Umbilical cord (tissue), 2 donors: ENCODE results near the gene CRELD2. TPM values are rescaled to one million over a fixed set of nuclear protein-coding genes. Genes with fewer than 3 reads are reported as not detected.
"Not testable (repeated sequence)": the region's sequence is repeated elsewhere in the genome, so short reads cannot be mapped to it uniquely, and the experiment has no call there.

ENCODE experiments used
- DNase-seq: peaks from one replicate; pipeline ENCODE4 v3.0.0-alpha.2; 2015; ENCODE audit warnings: low spot score
- total RNA-seq: library from RNA; depleted of rRNA; stranded (reverse); fragments of >200 nt; gene quantifications from one replicate; pipeline ENCODE4 v1.2.3, GENCODE V29; 2014; ENCODE audit warnings: low replicate concordance; ENCODE audit not compliant: insufficient read depth

The CRELD2 gene
- total RNA-seq, 1 donor from 2014 or later = 23.8 TPM

DNA sequence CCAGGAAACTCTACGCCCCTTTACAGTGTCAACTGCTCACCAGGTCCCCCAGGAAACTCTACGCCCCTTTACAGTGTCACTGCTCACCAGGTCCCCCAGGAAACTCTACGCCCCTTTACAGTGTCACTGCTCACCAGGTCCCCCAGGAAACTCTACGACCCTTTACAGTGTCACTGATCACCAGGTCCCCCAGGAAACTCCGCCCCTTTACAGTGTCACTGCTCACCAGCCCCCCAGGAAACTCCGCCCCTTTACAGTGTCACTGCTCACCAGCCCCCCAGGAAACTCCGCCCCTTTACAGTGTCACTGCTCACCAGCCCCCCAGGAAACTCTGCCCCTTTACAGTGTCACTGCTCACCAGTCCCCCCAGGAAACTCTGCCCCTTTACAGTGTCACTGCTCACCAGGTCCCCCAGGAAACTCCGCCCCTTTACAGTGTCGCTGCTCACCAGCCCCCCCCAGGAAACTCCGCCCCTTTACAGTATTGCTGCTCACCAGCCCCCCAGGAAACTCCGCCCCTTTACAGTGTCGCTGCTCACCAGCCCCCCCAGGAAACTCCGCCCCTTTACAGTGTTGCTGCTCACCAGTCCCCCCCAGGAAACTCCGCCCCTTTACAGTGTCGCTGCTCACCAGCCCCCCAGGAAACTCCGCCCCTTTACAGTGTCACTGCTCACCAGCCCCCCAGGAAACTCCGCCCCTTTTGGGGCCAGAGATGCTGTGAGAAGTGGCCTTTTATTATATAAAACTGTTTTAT lies 26.8 kb downstream of the CRELD2 start:
- DNase-seq = not testable (repeated sequence)

DNA sequence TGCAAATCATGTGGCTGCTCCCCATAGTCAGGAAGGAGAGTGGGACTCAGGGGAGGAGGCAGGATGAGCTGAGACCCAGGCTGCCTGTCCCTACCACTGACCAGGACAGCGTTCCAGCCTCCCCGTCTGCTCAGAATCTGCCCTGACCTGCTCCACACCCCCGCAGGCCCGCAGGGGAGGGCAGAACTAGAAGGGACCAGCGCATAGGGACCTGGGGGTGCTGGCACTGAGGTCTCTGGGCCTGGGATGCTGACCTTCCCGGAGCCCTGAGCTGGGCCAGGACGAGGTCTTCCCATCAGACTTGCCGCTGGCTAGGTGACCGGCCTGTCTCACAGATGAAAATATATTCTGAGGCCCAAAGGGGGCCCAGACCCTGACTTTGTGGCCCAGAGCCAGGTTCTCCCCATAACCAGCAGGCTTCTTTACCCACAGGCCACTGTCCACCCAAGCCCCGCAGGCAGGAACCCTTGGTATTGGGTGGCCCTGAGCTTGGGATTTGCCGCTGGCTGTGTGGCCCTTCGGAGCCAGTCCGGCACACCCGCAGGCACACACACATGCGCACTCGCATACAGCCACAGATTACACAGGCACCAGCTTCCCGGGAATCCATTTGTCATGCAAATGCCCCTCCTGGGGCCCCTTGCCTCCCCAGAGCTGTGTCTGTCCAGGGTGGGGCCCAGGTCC lies 28.3 kb downstream of the CRELD2 start:
- peak; percentile 52 for DNase-seq

DNA sequence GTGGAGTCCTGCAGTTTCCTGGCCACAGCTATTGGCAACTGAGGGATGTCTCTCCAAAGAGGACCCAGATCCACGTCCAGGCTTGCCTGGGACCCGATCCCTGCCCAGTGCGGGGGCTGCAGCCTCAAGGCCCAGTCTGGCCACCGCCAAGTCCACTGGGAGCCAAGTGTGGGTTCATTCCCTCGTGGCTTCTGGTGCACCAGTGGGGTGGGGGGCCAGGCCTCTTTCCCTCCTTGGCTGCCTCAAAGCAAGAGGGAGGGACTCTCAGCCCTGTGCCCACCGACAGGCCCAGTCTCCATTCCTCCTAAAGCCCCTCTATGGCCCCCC lies 28.8 kb downstream of the CRELD2 start:
- DNase-seq = no peak

DNA sequence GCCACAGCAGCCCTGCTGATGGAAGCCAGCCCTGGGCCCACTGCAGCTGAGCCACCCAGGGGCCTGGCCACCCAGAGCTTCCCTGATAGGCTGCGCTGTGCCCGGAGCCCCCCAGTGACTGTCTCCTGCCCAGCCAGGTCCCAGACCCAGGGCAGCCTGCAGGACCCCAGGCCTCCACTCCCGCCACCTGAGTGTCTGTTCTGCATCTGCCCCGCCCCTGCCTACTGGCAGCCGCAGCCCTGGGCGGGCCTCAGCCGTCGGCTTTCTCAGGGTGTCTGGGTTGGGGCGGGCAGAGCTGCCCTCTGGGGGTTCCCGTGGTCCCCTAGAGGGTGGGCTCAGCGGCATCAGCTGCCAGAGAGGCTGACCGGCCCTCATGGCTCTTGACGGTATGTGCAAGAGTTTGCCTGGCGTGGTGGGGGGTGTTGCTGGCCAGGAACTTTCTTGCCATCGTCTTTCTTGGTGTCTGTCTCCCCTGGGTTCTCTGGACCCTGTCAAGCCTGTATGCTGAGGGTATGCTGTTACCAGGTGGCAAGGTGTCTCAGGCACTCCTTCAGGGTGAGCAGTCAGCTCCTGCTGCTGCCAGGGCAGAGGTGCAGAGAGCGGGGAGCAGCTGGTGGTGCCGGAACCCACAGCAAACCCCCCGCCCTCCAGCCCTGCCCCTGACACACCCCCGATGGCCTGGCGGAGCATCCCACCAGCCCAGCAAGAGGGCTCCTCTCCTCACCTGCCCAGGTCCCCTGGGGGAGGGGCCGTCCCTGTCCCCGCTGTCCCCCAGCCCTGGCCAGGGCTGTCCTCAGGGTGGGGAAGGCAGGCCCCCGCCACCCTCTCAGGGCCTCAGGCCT lies 29.9 kb downstream of the CRELD2 start:
- peak; percentile 50 for DNase-seq

DNA sequence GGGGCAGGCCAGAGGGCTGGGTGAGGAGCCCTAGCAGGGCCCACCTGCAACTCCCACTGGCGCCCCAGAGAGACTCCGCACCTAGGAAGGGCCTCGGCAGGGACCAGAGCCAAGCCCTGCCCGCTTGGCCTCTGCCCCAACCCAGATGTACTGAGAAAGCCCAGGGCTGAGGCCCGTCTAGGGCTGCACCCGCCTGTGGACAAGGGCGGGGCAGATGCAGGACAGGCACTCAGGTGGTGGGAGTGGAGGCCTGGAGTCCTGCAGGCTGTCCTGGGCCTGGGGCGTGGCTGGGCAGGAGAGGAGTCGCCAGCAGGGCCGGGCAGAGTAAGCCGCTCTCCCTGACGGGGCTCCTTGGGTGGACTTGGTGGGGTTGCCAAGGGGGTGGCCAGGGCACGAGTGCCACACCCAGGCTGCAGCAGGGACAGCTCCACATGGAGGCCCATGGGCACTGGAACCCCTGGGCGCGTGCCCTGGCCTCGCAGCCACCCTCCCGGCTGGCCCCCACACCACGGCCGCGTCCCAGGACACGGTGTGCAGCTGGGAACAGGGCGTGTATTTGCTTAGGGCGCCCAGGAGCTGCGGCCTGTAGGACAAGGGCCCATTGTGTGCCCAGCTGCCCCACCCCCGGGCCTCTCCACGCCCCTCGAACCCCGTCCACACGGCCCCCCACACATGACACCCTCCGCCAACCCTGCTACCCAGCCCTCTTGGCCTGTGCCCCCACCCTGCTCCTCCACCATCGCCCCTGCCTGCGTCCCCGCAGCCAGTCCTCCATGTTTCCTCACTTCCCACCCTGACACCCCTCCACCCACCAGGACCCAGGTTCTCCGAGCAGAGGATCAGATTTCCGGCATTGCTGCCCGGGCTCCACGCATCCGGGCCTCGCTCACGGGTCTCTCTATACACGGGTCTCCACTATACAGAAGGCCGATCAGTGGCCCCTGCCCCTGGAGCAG lies 30.8 kb downstream of the CRELD2 start:
- peak; percentile 45 for DNase-seq

DNA sequence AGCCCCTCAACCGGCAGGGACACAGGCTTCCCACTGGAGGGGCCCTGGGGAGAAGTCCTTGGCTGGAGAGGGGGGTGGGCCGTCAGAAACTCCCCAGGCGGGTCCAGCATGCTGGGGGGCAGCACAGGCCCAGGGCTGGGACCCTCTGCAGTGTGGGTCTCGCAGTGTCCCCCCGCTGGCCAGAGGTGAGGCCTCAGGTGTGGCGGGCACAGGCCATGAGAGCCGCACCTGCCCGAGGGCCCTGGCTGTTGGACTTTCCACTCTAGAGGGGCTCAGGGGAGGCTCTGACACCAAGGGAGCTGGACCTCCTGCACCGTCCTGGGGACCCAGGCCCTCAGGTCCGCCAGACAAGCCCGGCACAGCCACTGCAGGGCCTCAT lies 31.5 kb downstream of the CRELD2 start:
- no peak for DNase-seq

DNA sequence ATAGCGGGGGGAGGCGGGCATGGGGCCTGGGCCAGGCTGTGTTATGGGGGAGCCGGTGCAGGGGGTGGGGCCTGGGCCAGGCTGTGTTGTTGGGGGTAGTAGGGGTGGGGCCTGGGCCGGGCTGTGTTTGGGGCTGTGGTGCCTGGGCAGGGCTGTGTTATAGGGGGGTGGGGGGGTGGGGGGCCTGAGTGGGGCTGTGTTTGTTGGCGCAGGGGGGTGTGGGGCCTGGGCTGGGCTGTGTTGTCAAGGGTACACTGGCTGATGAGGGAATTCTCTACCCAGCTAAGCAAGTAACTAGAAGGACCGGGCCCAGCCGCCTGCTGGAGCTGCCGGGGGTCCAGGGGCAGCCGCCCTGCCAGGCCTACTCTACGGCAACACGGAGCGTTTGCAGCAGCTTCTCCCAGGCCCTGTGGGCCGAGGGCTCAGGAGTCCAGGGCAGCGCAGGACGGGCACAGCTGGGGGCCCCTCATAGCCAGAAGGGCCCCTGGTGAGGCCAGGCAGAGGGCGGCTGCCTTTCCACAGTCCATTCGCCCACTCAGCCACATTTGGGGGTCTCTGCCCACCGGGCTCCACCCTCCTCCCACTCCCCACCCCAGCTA lies 32.1 kb downstream of the CRELD2 start:
- DNase-seq = no peak

DNA sequence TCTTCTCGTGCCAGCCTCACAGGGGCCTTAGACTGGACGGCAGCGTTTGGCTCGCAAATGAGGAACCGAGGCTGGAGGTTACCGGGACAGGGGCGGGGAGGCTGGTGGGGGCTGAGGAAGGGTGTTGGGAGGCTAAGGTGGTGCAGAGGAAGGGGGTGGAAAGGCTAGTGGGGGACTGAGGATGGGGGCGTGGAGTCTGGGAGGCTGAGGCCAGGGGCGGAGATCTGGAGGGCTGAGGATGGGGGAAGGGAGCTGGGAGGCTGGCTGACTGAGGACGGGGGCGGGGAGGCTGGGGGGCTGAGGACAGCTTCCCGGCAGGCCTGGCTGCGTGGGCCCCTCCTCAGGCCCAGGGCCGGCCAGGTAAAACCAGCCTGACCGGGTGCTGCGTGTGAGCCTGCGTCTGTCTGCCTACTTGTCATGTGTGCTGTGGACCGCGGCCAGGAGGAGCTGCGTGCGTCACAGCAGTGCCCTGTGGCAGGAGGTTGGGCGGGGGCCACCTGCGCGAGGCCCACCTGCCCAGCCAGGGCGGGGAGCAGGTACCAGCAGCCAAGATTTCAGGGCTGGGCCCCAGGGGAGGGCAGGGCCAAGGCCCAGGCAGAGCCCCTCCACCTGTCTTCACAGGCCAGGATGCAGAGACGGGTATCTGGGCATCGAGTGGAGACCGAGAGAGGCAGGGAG lies 32.7 kb downstream of the CRELD2 start:
- DNase-seq = peak; percentile 80

DNA sequence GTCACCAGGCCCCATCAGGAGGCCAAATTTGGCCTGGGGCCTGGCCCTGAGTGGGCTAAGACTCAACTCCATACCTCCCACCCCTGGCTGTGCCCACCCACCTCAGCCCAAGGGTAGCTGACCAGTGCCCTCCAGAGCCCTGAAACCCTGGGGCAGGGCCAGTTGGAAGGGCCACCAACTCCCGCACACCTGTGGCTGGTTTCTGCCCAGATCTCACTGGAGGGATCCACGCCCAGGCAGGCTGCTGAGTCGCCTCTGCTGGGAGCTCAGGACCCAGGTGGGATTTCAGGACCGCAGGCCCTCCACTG lies 33.2 kb downstream of the CRELD2 start:
- no peak for DNase-seq

DNA sequence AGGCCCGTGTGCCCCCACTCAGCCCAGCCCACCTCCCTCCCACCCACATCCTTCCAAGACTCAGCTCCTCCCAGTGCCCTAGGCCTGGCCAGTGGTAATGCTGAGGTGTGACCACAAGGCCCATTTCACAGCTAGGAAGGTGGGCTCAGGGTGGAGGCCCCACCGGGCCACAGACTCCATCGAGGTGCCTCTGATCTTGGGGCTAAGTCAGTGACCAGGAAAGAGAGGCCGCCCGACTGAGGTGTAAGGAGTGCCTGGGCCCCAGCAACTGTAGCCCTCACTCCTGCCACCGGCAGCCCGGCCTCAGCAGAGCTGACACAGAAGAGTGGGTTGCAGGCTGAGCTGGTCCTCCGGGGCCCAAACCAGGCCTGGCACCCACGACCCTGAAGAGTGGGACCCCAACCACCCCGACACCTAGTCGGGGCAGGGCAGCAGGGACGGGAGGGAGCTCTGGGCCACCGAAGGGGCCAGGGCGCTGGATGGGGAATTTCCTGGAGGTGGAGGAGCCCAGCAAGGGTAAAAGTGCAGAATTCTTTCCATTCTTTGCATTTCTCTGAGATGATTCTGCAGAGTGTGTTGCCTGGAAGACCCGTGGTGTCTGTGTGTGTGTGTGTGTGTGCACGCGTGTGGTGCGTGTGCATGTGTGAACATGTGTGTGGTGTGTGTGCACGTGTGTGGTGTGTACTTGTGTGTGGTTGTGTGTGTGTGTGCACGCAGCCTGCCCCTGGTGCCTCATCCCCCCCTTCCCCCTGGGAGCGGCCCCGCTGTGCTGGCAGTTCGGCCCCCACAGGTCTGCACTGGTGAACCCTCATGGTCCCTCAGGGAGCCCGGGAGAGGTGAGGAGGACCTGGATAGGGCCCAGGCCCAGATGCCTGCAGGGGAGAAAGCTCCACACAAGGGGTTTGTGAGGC lies 33.8 kb downstream of the CRELD2 start:
- DNase-seq = peak; percentile 86

DNA sequence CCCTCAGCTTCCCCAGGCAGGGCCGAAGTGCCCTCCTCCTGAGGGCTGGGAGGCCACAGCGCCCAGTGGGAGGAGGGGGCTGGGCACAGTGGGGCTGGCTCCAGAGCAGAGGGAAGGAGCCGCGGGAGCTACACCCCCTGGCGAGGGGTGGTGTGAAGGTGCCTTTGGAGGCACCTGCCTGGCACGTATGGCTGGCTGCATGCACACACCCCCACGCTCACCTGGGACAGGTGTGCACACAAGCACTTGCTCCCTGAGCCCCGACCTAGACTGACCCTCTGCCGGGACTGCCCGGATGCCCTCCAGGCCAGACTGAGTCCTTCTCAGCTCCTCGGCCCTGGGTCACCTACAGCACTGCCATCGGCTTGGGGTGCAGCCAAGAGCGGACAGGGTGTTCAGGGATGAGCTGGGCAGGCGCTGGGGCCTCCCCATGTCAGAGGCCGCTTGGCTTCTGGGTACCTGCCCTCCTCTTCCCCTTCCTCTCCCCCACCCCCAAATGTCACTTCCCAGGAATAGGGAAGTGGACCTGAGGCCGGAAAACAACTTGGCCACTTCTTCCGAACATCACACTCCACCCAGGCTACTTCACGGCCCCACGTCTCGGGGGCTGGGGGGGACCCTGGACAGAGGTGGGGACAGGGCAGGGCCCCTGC lies 34.7 kb downstream of the CRELD2 start:
- no peak for DNase-seq

DNA sequence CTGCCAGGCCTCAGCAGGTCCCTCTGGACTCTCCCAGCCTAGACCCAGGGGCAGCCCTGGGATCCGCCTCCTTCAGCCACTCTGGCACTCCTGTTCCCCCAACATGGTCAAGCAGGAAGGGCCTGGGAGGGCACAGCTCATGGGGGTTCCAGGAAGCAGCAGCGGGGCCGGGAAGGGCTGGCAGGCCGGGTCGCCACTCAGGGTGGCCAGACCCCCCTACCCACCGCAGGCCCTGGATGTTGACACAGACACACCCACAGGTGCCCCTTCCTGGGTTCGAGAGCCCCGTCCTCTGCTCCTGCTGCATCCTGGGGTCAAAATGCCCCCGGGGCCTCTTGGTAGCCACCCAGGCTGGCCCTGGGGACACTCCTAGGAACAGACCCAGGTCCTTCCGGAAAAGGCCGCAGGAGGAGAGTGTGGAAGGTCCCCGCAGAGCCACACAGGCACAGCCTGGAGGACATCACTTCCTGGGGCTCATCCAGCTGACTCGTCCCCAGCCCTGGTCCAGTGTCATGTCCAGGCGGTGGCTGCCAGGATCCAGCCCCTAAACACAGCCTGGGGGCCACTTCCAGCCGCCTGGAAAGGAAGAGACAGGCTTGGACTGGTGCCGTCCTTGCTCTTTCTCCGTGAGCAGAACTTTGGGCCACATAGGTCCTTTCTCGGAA lies 35.4 kb downstream of the CRELD2 start:
- no peak for DNase-seq

DNA sequence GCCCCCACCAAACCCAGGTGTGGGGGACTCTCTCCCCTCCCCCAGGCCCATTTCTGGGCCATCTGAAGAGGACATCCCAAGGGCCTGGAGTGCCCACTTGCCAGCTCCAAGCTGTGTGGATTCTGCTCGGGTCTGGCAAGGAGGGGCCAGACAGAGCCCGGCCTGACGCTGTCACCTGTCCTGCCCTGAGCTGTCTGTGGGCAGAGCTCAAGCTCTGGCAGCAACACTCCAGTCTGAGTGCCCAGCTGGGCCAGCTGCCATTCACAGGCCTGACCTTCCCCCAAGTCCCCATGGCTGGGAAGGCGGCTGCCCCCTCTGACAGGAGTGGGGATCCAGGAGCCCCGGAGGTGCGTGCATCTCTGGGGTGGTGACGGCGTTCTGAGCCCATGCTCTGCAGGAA lies 35.9 kb downstream of the CRELD2 start:
- DNase-seq = no peak

DNA sequence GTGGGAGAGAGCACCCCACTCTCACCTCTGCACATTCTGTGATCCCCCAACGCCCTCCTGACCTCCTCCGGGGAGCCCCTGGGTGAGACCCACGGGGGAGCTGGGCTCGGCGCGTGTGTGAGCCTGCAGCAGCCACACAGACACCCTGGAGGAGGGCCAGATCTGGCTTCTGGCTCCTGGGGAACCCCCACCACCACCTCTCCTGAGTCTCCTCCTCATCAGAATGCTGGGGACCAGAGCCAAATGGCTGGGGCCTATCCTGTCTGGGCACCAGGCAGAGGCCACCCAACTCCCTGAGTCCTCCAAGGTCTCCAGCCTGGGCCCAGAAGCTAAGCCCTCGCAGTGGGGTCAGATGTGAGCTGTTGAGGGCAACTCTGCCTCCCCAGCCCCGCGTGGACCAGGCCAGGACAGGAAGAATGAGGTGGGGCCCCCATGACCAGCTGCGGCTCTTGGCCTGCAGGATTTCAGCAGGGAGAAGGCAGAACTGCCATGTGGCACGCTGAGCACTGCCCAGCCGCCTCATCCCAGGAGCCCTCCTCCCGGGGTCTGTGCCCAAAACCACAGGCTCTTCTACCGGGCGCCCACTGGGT lies 36.7 kb downstream of the CRELD2 start:
- DNase-seq = no peak

DNA sequence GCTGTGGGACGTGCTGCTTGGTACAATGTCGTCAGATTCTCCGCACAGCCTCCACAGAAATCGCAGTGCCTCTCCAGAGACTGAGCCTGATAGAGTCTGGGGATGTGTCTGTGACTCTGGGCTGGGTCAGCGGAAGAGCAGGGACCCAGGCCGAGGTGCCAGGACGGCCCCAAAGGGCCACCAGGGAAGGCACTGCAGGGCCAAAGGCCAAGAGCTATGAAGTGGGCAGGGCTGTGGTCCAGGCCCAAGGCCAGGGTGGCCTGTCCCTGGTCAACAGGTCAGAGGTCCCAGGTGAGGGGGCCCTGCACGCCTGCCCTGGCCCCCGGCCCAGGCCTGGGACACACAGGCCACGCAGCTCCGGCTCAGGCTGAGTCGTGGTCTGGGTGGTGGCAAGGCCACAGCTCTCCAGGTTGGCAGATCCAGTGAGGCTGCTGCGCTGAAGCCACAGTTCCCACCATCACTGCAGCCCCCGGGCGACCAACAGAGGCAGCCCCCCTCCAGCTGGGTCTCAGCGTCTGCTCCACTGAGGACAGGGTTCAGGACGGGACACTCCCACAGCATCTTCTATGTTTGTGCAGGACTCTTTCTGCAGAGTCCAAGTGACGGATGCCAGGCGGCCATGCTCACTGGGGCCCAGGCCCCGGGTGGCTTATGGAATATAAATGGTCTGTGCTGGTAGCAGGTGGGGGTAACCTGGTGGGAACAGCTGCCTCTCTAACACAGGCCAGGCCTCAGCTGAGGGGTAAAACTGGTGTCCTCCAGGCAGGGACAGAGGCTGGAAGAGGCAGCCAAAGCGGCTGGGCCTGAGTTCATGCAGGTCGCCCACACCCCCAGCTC lies 37.4 kb downstream of the CRELD2 start:
- no peak for DNase-seq

DNA sequence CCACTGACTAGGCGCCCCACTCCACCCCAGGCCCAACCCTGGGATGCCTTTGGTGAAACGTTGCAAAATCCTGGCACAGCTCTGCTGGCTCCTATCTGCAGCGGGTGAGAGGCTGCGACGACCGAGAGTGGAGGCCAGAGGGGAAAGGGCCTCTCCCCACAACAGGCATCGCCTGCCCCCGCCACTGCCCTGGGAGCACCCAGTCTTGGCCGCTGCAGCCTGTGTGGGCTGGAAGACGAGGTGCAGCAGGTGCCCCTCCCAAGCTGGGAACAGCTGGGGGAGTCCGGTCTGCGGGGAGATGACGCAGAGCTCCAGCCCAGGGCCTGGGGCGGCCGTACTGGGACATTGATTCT lies 38.0 kb downstream of the CRELD2 start:
- DNase-seq = no peak
